K562 (cell line): Measurements from ENCODE around the gene KCTD16. TPM values are rescaled to one million over a fixed set of nuclear protein-coding genes. Genes with fewer than 3 reads are reported as not detected.

ENCODE experiments used
- ATAC-seq: fragments of 200-7000 bp; cut with Tn5 transposase; 3 replicates; pipeline ENCODE4 v1.9.1; 2020; ENCODE audit warnings: moderate library complexity
- BruUV-seq: library from RNA; stranded (reverse); fragments of 400-500 nt; replicated peaks from 2 replicates; lab custom pipeline; 2021; lab: Mats Ljungman, UMichigan
- CTCF ChIA-PET: fragments of 300-600 bp; formaldehyde crosslinking; extraction: SDS; loops from one replicate; lab custom pipeline; 2021; ENCODE audit warnings: low intra/inter-chr PET ratio; lab: Yijun Ruan, JAX
- POLR2A ChIA-PET: fragments of 300-600, 350-650 bp; sonication (Branson Sonifier 250); formaldehyde crosslinking; extraction: SDS; loops from one replicate; lab custom pipeline; 2021; ENCODE audit warnings: antibody characterized with exemption, inconsistent platforms; lab: Yijun Ruan, JAX
- DNase-seq, 4 experiments: peaks; one replicate each; pipeline versions ENCODE4 v3.0.0 to v3.0.0-alpha.2; 2011 to 2018; ENCODE audit warnings: low spot score in 3 of 4, mixed read lengths in 3 of 4; ENCODE audit errors: extremely low read depth in 1 of 4
- FAIRE-seq: peaks from 2 replicates; lab custom pipeline; 2011; peaks lifted over from hg19 to GRCh38; lab: Jason Lieb, UNC
- H2AFZ ChIP-seq: 2 replicates; pipeline ENCODE4 v1.6.0; 2011; ENCODE audit warnings: low read depth, low read length, control low read depth, inconsistent platforms
- H3K27ac ChIP-seq: fragments of 200-600 bp; 3 replicates; pipeline ENCODE4 v1.8.0; 2011; ENCODE audit warnings: low read depth, mild to moderate bottlenecking, control low read depth, inconsistent platforms, low read length, moderate library complexity, mixed read lengths; ENCODE audit errors: extremely low read depth
- H3K27me3 ChIP-seq, 2 experiments: fragments of 300-600 bp in 1 of 2; 2 replicates in 1 of 2; 3 replicates in 1 of 2; pipeline versions ENCODE4 v1.6.0 to v1.8.0; 2011; ENCODE audit warnings: inconsistent platforms in 2 of 2, low read length in 2 of 2, mild to moderate bottlenecking in 1 of 2, mixed read lengths in 1 of 2, moderate library complexity in 1 of 2; ENCODE audit not compliant: control insufficient read depth in 2 of 2, insufficient read depth in 2 of 2
- H3K36me3 ChIP-seq: fragments of 300-600 bp; 3 replicates; pipeline ENCODE4 v1.8.0; 2011; ENCODE audit warnings: mild to moderate bottlenecking, low read length, inconsistent platforms; ENCODE audit not compliant: control insufficient read depth, insufficient read depth
- H3K4me1 ChIP-seq, 2 experiments: fragments of 200-600 bp in 1 of 2; replicated peaks in 1 of 2; 2 replicates in 1 of 2; 3 replicates in 1 of 2; pipeline versions ENCODE4 v1.5.1 to v1.8.0; 2011; ENCODE audit warnings: inconsistent platforms in 2 of 2, low read length in 2 of 2, mild to moderate bottlenecking in 1 of 2, mixed read lengths in 1 of 2, moderate library complexity in 1 of 2; ENCODE audit not compliant: control insufficient read depth in 2 of 2, insufficient read depth in 2 of 2
- H3K4me2 ChIP-seq: 2 replicates; pipeline ENCODE4 v1.6.1; 2011; ENCODE audit warnings: low read length, control low read depth, inconsistent platforms, mixed read lengths; ENCODE audit not compliant: insufficient read depth
- H3K4me3 ChIP-seq: fragments of 200-600 bp; sonication (generic), shearing (Covaris generic); 2 replicates; pipeline ENCODE4 v1.5.1; 2016; ENCODE audit warnings: control low read depth, inconsistent platforms
- H3K79me2 ChIP-seq: fragments of 200-600 bp; 3 replicates; pipeline ENCODE4 v1.8.0; 2011; ENCODE audit warnings: low read length, inconsistent platforms; ENCODE audit not compliant: control insufficient read depth, insufficient read depth
- H3K9ac ChIP-seq, 2 experiments: 2 replicates each; pipeline versions ENCODE4 v1.6.0 to v1.6.1; 2011; ENCODE audit warnings: low read depth in 2 of 2, low read length in 2 of 2, control low read depth in 1 of 2, inconsistent platforms in 1 of 2, mild to moderate bottlenecking in 1 of 2, mixed read lengths in 1 of 2; ENCODE audit not compliant: insufficient read depth in 1 of 2
- H3K9me1 ChIP-seq: one replicate; pipeline ENCODE4 v1.6.0; 2011; ENCODE audit warnings: inconsistent platforms, mild to moderate bottlenecking, low read length, moderate library complexity; ENCODE audit not compliant: control insufficient read depth, insufficient read depth
- H3K9me3 ChIP-seq: replicated peaks from 2 replicates; pipeline ENCODE4 v1.5.1; 2011; ENCODE audit warnings: low read depth, low read length, inconsistent platforms; ENCODE audit not compliant: control insufficient read depth, insufficient read depth
- H4K20me1 ChIP-seq: replicated peaks from 2 replicates; pipeline ENCODE4 v1.6.1; 2011; ENCODE audit warnings: low read length, inconsistent platforms, mixed read lengths; ENCODE audit not compliant: control insufficient read depth, insufficient read depth
- ARID3A ChIP-seq: IDR thresholded peaks from 2 replicates; pipeline ENCODE4 v1.6.1; 2012; ENCODE audit warnings: low read depth, low read length, improper control_type of control experiment, borderline replicate concordance
- ATF3 ChIP-seq, 2 experiments: fragments of 450-650 bp in 1 of 2; sonication (generic) in 1 of 2; formaldehyde crosslinking in 1 of 2; IDR thresholded peaks in 1 of 2; conservative IDR thresholded peaks in 1 of 2; 2 replicates each; pipeline versions ENCODE4 v1.6.1 to v1.8.1; 2016 to 2023; ENCODE audit warnings: mild to moderate bottlenecking in 2 of 2, moderate library complexity in 2 of 2, inconsistent platforms in 1 of 2, missing genetic modification reagents in 1 of 2
- BMI1 ChIP-seq: fragments of 150-350 bp; IDR thresholded peaks from 2 replicates; pipeline ENCODE4 v1.6.1; 2014; ENCODE audit warnings: low read length
- CC2D1A ChIP-seq: fragments of 450-650 bp; IDR thresholded peaks from 2 replicates; pipeline ENCODE4 v1.6.1; 2017; ENCODE audit warnings: mild to moderate bottlenecking
- CXXC5 ChIP-seq: fragments of 250-450 bp; sonication (Bioruptor Pico); IDR thresholded peaks from 2 replicates; pipeline ENCODE4 v1.8.0; 2022; ENCODE audit warnings: inconsistent platforms, mild to moderate bottlenecking, moderate library complexity
- ETS2 ChIP-seq: IDR thresholded peaks from 2 replicates; pipeline ENCODE4 v1.6.1; 2016; ENCODE audit warnings: borderline replicate concordance, missing genetic modification characterization, mild to moderate bottlenecking, moderate library complexity, missing compliant biosample characterization; ENCODE audit not compliant: poor library complexity, severe bottlenecking
- HNRNPH1 ChIP-seq: fragments of 200-400 bp; formaldehyde crosslinking; optimal IDR thresholded peaks from 2 replicates; pipeline ENCODE3; 2017; ENCODE audit warnings: low read depth, mild to moderate bottlenecking, low read length, moderate library complexity
- KLF10 ChIP-seq: fragments of 250-450 bp; sonication (Bioruptor Pico); IDR thresholded peaks from 2 replicates; pipeline ENCODE4 v1.6.1; 2021; ENCODE audit warnings: matching md5 sums
- NR0B1 ChIP-seq: fragments of 450-650 bp; IDR thresholded peaks from one replicate; pipeline ENCODE4 v1.6.1; 2018; ENCODE audit warnings: mild to moderate bottlenecking, moderate library complexity; ENCODE audit not compliant: partially characterized antibody
- NR4A1 ChIP-seq, 2 experiments: fragments of 250-450 bp in 1 of 2; fragments of 450-650 bp in 1 of 2; sonication (Bioruptor Pico) in 1 of 2; IDR thresholded peaks; 2 replicates each; pipeline versions ENCODE4 v1.4.0 to v1.6.1; 2016 to 2020; ENCODE audit warnings: mild to moderate bottlenecking in 2 of 2, missing compliant biosample characterization in 1 of 2, missing genetic modification characterization in 1 of 2, moderate library complexity in 1 of 2
- PYGO2 ChIP-seq: fragments of 450-650 bp; IDR thresholded peaks from 2 replicates; pipeline ENCODE4 v1.6.1; 2016; ENCODE audit warnings: mild to moderate bottlenecking, missing genetic modification characterization, moderate library complexity, missing compliant biosample characterization
- RNF219 ChIP-seq: fragments of 250-450 bp; sonication (Bioruptor Pico); IDR thresholded peaks from 2 replicates; pipeline ENCODE4 v1.5.0; 2022; ENCODE audit warnings: mild to moderate bottlenecking
- SNRNP70 ChIP-seq: fragments of 200-400 bp; formaldehyde crosslinking; optimal IDR thresholded peaks from 2 replicates; pipeline ENCODE3; 2017; ENCODE audit warnings: low read depth, low read length
- ZNF165 ChIP-seq: fragments of 250-450 bp; sonication (Bioruptor Pico); IDR thresholded peaks from 2 replicates; pipeline ENCODE4 v1.4.0; 2020; ENCODE audit warnings: borderline replicate concordance
- ZNF184 ChIP-seq: sonication (generic); formaldehyde crosslinking; IDR thresholded peaks from 2 replicates; pipeline ENCODE4 v1.5.0; 2020; ENCODE audit warnings: missing genetic modification reagents
- ZNF431 ChIP-seq: sonication (generic); formaldehyde crosslinking; IDR thresholded peaks from 2 replicates; pipeline ENCODE4 v1.8.0; 2022; ENCODE audit warnings: mild to moderate bottlenecking, missing genetic modification reagents
- ZNF785 ChIP-seq: fragments of 250-450 bp; sonication (Bioruptor Pico); IDR thresholded peaks from 2 replicates; pipeline ENCODE4 v1.4.0; 2020; ENCODE audit warnings: mild to moderate bottlenecking
- ZNF830 ChIP-seq: fragments of 250-450 bp; sonication (Bioruptor Pico); IDR thresholded peaks from 2 replicates; pipeline ENCODE4 v1.5.0; 2021; ENCODE audit warnings: mild to moderate bottlenecking
- WGBS: fragments of 100-300 bp; shearing (Covaris generic); methylation state at CpG from one replicate; pipeline ENCODE4 v1.1.6; 2016; ENCODE audit warnings: low coverage, mixed read lengths; ENCODE audit not compliant: insufficient coverage; ENCODE audit errors: missing lambda C conversion rate; 5-methylcytosine and 5-hydroxymethylcytosine counted together
- in situ Hi-C: fragments of 300-500 bp; cut with MboI; formaldehyde crosslinking; loops from 4 replicates; pipeline ENCODE4 v1.15.0; 2018; ENCODE audit warnings: inconsistent platforms, mixed read lengths
- intact Hi-C: fragments of 100-400 bp; cut with micrococcal nuclease; formaldehyde crosslinking; loops from 2 replicates; pipeline ENCODE4 v1.14.2; 2022
- polyA plus RNA-seq, 8 experiments: library from polyadenylated mRNA; depleted of rRNA in 4 of 8; stranded (reverse) in 5 of 8; unstranded in 3 of 8; fragments of >200 nt; fragmentation: Nextera tagmentation in 2 of 8; fragmentation: Illumina TruSeq in 1 of 8; extraction: Ambion mirVana in 2 of 8; extraction: Trizol in 1 of 8; gene quantifications; 2 replicates each; pipeline versions ENCODE4 v1.2.1 to v1.2.3, GENCODE V29; 2011 to 2014; ENCODE audit warnings: inconsistent platforms in 1 of 8, missing spikeins in 1 of 8
- total RNA-seq, 7 experiments: library from RNA; depleted of rRNA in 6 of 7; stranded (reverse); fragments of >200 nt in 6 of 7; fragmentation: Illumina TruSeq in 2 of 7; extraction: Trizol in 2 of 7; gene quantifications; 2 replicates each; pipeline versions ENCODE4 v1.2.1 to v1.2.3, GENCODE V29; 2011 to 2021; ENCODE audit warnings: low replicate concordance in 1 of 7

KCTD16 gene
- total and polyA plus RNA-seq, 9 of the 15 experiments (the other 6 are each of a cell fraction or from before 2014, with no cell fraction given): 0.04 TPM; not detected in 8

- ChIA-PET CTCF (no interaction called here), POLR2A (no interaction called here)
- no peak overlapping the region for H3K27ac ChIP-seq
- no peak overlapping the region for H3K4me3 ChIP-seq
- ATAC-seq (no peak), DNase-seq (no peak), FAIRE-seq (no peak)
- no peak overlapping the region for H2AFZ ChIP-seq
- H3K4me2 ChIP-seq: no peak overlapping the region
- H3K79me2 ChIP-seq: no peaks in the 10 kb centered on the region
- H4K20me1 ChIP-seq: no peaks in the 10 kb centered on the region
- in situ Hi-C loops (no loop called here), intact Hi-C loops (no loop called here)
- no TSS peak for BruUV-seq
- no peaks in the 10 kb centered on the region for H3K9me3 ChIP-seq
- no peaks in the 10 kb centered on the region for H3K27me3 ChIP-seq
- no peaks in the 10 kb centered on the region for H3K4me1 ChIP-seq
- no peak overlapping the region for H3K9ac ChIP-seq
- 4% methylated on average over 4 of the region's 4 CpGs for WGBS
- no peaks in the 10 kb centered on the region for H3K36me3 ChIP-seq
- no peaks in the 10 kb centered on the region for H3K9me1 ChIP-seq
- TF ChIP-seq ETS2 (tag) (no peak), SNRNP70 (no peak), HNRNPH1 (no peak), ZNF165 (no peak), BMI1 (no peak), ZNF184 (CRISPR knock-in tag) (no peak), ARID3A (no peak), KLF10 (no peak), ZNF830 (CRISPR knock-in tag) (no peak), NR4A1 (CRISPR knock-in tag; IDR thresholded peaks at IDR 0.05) (no peak), NR4A1 (tag; IDR thresholded peaks at IDR 0.05) (no peak), PYGO2 (tag) (no peak), NR0B1 (no peak), CC2D1A (no peak), ZNF785 (no peak), ATF3 (IDR thresholded peaks at IDR 0.05) (no peak), ATF3 (CRISPR knock-in tag; conservative IDR thresholded peaks at IDR 0.05) (no peak), RNF219 (CRISPR knock-in tag) (no peak), CXXC5 (CRISPR knock-in tag) (no peak), ZNF431 (no peak)
These were observed 267.6 kb downstream of the KCTD16 start for GRCh38 chr5:144438237-144438636.
